ENCODE results near the gene PKMYT1. TPM values are rescaled to one million over a fixed set of nuclear protein-coding genes. Genes with fewer than 3 reads are reported as not detected.

Gene PKMYT1
- total and polyA plus RNA-seq, 9 of the 15 experiments (the other 6 are each of a cell fraction or from before 2014, with no cell fraction given) = 8.7 to 201 (median 37.8) TPM

DNA sequence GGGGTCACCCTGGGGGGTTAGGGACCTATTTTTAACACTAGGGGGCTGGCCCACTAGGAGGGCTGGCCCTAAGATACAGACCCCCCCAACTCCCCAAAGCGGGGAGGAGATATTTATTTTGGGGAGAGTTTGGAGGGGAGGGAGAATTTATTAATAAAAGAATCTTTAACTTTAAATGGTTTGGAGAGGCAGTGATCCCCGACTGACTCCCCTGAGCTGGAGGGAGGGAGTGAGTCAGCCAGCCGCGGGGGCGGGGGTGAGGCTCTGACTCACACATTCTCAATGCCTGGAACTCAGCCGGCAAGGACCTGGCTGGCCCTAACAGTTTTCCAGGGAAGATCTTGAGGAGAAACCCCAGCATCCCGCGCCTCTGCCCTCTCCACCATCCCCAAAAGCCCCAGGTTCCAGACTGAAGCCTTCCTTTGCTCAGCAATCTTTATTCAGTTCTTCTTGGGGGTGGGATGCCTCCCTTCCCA lies 42.0 kb upstream of the PKMYT1 start (continued):
- TF ChIP-seq SRSF7 (optimal IDR thresholded peaks at IDR 0.05; ENCODE audit: low read depth, low read length) (no peak), COPS2 (conservative IDR thresholded peaks at IDR 0.05) (no peak), NFXL1 (CRISPR knock-in tag; IDR thresholded peaks at IDR 0.05) (no peak), HNRNPL (IDR thresholded peaks at IDR 0.05; ENCODE audit: low read depth, low read length) (no peak), GABPB2 (CRISPR knock-in tag; conservative IDR thresholded peaks at IDR 0.05) (no peak), ZNF589 (CRISPR knock-in tag; IDR thresholded peaks at IDR 0.05; ENCODE audit: low read depth) (no peak), ZNF830 (CRISPR knock-in tag; IDR thresholded peaks at IDR 0.05) (no peak), ZNF347 (CRISPR knock-in tag; IDR thresholded peaks at IDR 0.05; ENCODE audit: low read depth) (no peak), YBX1 (IDR thresholded peaks at IDR 0.05) (no peak)
- TF ChIP-seq, protein P1, sequence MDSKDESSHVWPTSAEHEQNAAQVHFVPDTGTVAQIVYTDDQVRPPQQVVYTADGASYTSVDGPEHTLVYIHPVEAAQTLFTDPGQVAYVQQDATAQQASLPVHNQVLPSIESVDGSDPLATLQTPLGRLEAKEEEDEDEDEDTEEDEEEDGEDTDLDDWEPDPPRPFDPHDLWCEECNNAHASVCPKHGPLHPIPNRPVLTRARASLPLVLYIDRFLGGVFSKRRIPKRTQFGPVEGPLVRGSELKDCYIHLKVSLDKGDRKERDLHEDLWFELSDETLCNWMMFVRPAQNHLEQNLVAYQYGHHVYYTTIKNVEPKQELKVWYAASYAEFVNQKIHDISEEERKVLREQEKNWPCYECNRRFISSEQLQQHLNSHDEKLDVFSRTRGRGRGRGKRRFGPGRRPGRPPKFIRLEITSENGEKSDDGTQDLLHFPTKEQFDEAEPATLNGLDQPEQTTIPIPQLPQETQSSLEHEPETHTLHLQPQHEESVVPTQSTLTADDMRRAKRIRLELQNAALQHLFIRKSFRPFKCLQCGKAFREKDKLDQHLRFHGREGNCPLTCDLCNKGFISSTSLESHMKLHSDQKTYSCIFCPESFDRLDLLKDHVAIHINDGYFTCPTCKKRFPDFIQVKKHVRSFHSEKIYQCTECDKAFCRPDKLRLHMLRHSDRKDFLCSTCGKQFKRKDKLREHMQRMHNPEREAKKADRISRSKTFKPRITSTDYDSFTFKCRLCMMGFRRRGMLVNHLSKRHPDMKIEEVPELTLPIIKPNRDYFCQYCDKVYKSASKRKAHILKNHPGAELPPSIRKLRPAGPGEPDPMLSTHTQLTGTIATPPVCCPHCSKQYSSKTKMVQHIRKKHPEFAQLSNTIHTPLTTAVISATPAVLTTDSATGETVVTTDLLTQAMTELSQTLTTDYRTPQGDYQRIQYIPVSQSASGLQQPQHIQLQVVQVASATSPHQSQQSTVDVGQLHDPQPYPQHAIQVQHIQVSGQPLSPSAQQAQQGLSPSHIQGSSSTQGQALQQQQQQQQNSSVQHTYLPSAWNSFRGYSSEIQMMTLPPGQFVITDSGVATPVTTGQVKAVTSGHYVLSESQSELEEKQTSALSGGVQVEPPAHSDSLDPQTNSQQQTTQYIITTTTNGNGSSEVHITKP (IDR thresholded peaks at IDR 0.05; ENCODE audit: partially characterized antibody) = peak; percentile 51
- TF ChIP-seq, protein P2, sequence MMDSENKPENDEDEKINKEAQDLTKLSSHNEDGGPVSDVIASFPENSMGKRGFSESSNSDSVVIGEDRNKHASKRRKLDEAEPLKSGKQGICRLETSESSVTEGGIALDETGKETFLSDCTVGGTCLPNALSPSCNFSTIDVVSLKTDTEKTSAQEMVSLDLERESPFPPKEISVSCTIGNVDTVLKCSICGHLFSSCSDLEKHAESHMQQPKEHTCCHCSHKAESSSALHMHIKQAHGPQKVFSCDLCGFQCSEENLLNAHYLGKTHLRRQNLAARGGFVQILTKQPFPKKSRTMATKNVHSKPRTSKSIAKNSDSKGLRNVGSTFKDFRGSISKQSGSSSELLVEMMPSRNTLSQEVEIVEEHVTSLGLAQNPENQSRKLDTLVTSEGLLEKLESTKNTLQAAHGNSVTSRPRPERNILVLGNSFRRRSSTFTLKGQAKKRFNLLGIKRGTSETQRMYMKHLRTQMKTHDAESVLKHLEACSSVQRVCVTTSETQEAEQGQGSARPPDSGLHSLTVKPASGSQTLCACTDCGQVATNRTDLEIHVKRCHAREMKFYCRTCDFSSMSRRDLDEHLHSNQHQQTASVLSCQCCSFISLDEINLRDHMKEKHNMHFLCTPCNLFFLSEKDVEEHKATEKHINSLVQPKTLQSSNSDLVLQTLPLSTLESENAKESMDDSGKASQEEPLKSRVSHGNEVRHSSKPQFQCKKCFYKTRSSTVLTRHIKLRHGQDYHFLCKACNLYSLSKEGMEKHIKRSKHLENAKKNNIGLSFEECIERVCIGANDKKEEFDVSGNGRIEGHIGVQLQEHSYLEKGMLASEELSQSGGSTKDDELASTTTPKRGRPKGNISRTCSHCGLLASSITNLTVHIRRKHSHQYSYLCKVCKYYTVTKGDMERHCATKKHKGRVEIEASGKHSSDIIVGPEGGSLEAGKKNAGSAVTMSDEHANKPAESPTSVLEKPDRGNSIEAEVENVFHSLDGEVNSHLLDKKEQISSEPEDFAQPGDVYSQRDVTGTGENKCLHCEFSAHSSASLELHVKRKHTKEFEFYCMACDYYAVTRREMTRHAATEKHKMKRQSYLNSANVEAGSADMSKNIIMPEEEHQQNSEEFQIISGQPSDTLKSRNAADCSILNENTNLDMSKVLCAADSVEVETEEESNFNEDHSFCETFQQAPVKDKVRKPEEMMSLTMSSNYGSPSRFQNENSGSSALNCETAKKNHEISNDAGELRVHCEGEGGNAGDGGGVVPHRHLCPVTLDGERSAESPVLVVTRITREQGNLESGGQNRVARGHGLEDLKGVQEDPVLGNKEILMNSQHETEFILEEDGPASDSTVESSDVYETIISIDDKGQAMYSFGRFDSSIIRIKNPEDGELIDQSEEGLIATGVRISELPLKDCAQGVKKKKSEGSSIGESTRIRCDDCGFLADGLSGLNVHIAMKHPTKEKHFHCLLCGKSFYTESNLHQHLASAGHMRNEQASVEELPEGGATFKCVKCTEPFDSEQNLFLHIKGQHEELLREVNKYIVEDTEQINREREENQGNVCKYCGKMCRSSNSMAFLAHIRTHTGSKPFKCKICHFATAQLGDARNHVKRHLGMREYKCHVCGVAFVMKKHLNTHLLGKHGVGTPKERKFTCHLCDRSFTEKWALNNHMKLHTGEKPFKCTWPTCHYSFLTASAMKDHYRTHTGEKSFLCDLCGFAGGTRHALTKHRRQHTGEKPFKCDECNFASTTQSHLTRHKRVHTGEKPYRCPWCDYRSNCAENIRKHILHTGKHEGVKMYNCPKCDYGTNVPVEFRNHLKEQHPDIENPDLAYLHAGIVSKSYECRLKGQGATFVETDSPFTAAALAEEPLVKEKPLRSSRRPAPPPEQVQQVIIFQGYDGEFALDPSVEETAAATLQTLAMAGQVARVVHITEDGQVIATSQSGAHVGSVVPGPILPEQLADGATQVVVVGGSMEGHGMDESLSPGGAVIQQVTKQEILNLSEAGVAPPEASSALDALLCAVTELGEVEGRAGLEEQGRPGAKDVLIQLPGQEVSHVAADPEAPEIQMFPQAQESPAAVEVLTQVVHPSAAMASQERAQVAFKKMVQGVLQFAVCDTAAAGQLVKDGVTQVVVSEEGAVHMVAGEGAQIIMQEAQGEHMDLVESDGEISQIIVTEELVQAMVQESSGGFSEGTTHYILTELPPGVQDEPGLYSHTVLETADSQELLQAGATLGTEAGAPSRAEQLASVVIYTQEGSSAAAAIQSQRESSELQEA (IDR thresholded peaks at IDR 0.05; ENCODE audit: low read depth) = no peak
- TF ChIP-seq, protein P3, sequence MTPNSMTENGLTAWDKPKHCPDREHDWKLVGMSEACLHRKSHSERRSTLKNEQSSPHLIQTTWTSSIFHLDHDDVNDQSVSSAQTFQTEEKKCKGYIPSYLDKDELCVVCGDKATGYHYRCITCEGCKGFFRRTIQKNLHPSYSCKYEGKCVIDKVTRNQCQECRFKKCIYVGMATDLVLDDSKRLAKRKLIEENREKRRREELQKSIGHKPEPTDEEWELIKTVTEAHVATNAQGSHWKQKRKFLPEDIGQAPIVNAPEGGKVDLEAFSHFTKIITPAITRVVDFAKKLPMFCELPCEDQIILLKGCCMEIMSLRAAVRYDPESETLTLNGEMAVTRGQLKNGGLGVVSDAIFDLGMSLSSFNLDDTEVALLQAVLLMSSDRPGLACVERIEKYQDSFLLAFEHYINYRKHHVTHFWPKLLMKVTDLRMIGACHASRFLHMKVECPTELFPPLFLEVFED (CRISPR knock-in tag; conservative IDR thresholded peaks at IDR 0.05) = no peak
- TF ChIP-seq, protein P4, sequence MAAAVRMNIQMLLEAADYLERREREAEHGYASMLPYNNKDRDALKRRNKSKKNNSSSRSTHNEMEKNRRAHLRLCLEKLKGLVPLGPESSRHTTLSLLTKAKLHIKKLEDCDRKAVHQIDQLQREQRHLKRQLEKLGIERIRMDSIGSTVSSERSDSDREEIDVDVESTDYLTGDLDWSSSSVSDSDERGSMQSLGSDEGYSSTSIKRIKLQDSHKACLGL (CRISPR knock-in tag; IDR thresholded peaks at IDR 0.05; ENCODE audit: borderline replicate concordance, poor library complexity, severe bottlenecking) = no peak
